ENCODE data around the gene TKTL1.

- TF ChIP-seq, protein P1, sequence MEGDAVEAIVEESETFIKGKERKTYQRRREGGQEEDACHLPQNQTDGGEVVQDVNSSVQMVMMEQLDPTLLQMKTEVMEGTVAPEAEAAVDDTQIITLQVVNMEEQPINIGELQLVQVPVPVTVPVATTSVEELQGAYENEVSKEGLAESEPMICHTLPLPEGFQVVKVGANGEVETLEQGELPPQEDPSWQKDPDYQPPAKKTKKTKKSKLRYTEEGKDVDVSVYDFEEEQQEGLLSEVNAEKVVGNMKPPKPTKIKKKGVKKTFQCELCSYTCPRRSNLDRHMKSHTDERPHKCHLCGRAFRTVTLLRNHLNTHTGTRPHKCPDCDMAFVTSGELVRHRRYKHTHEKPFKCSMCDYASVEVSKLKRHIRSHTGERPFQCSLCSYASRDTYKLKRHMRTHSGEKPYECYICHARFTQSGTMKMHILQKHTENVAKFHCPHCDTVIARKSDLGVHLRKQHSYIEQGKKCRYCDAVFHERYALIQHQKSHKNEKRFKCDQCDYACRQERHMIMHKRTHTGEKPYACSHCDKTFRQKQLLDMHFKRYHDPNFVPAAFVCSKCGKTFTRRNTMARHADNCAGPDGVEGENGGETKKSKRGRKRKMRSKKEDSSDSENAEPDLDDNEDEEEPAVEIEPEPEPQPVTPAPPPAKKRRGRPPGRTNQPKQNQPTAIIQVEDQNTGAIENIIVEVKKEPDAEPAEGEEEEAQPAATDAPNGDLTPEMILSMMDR (conservative IDR thresholded peaks at IDR 0.05; ENCODE audit: low read length): no peak
- no peak for TF ChIP-seq EZH2phosphoT487 (IDR thresholded peaks at IDR 0.05; ENCODE audit: borderline replicate concordance, low read depth, low read length)
Measured at GRCh38 chrX:154365997-154366665, 70.5 kb downstream of the TKTL1 start.
